GM21390 (cell line): ENCODE data around the gene FERMT1.
"Not testable (repeated sequence)": the region's sequence is repeated elsewhere in the genome, so short reads cannot be mapped to it uniquely, and the experiment has no call there.

Experiments used
- ATAC-seq: cut with Tn5 transposase; IDR thresholded peaks from one replicate; pipeline ENCODE4 v1.9.1; 2021; ENCODE audit not compliant: unreplicated experiment

FERMT1 gene

DNA sequence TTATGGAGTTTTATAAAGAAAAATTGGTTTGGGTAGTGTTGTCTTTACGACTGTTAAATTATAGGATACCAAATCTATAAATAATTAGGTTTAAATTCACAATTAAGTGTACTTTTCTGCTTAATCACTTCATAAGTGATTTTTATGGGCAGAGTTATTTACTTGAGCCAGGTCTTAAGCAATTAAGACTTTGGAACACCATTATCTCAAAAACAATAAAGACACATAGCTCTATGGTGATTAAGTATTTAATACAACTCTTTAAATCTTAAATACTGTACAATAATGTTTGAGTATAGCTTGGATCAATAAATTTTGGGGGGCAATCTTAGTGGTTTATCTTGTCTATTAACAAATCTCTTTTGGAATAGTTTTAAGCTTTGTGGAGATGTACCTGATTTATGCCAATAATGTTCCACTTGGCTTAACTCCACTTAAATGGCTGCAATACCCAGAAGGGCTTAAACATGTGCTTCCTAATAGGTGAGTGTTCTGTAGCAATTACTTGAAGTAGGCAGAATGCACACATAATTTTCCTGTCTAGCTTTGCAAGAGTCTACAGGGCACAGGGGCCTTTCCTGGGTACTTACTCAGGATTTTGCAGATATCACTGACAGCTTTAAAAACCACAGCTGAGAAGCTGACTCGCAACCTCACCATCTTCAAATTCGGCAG, 7.5 kb downstream of the FERMT1 start:
- no peak for ATAC-seq

DNA sequence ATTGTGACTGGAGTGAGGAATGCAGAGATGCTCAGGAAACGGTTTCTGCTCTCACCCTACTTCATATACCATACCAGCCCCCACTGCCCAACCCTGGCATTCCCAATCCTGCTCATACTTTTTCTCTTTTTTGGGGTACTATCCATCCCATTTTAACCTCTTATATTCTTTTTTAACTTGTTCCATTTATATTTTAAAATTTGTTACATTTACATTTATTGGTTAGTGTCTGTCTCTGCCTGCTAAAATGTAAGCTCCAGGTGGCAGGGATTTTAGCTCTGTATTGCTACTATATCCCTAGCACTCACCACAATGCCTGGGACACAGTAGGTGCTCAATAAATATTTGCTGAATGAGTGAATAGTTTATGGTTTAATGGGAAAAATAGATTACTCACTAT, 8.1 kb downstream of the FERMT1 start:
- ATAC-seq: no peak

DNA sequence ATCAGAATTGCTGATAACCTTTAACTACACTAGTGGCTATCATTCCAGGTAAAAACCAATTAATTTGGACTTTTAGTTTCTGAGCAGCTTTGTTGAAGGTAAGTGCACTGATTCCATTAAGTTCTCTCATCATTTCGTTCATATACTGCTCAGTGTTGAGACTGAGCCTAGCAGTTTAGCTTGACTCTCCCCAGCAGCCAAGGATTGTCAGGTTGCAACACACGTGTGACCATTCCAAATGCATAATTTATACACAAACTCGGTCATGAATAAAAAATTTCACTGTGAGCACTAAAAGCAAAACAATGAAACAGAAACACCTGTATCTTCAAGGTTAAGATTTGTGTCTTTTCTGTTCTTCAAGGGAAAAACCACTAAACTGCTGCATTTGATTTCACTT, 8.9 kb downstream of the FERMT1 start:
- ATAC-seq: no peak

DNA sequence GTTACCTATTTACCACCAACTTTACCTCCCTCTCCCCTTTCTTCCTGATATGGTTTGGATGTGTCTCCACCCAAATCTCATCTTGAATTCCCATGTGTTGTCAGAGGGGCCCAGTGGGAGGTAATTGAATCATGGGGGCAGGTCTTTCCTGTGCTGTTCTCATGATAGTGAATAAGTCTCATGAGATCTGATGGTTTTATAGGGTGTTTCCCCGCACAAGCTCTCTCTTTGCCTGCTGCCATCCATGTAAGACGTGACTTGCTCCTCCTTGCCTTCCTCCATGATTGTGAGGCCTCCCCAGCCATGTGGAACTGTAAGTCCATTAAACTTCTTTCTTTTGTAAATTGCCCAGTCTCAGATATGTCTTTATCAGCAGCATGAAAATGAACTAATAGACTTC, 9.9 kb downstream of the FERMT1 start:
- not testable (repeated sequence) for ATAC-seq

DNA sequence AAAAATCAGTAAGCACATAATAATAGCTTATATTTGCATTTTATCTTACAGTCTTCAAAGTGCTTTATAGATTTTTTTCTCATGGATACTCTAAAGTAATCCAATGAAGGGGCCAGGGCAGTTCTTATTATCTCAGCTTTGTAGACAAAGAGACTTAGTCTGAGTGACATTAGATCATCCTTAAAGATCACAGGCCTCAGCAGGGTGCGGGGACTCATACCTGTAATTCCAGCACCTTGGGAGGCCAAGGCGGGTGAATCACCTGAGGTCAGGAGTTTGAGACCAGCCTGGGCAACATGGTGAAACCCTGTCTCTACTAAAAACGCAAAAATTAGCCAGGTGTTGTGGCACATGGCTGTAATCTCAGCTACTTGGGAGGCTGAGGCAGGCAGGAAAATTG, 14.5 kb downstream of the FERMT1 start:
- ATAC-seq: no peak

DNA sequence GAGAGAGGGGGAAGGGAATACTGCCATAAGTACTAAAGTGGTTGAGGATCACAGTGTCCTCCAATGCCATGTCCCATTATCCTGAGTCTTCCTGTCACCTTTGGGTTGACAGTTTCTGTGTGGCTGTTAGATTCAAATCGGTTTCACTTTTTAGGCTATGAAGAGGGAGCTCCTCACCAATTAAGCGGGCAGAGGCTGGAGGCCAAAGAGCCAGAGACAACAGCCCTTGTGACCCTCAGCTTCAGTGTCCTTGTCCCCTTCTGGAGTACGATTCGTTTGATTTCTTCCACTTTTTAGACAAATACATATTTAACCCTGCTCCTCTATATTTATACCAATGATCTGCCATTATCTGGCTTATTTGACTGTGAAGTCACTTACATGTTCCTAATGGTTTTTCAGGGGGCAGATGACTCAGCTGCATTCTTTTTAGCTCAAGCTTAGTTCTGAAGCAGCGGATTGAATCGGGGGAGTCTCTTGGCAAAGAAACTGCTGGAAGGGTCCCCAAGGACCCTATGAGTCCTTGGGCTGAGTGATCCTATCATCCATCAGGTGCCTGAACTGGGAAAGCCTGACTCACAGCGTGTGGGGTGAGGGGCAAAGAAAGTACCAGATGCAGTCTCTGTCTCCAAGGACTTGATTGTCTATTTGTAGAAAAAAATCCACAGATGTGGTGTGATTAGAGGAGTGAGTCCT, 18.2 kb downstream of the FERMT1 start:
- ATAC-seq: no peak

DNA sequence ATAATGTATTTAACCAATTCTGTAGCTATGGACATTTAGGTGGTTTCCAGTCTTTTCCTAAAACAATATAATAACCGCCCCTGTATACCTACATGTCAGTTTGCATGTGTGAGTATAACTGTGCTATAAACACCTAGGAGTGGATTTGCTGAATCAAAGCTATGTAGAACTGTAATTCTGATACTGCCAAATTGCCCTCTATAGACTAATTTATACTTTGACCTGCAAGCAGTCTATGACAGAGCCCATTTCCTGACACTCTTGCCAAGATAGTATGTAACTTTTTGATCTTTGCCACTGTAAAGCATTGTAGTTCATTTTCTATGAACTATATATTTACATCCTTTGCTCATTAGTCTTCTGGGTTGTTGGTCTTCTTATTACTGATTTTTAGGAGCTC, 19.5 kb downstream of the FERMT1 start:
- no peak for ATAC-seq

DNA sequence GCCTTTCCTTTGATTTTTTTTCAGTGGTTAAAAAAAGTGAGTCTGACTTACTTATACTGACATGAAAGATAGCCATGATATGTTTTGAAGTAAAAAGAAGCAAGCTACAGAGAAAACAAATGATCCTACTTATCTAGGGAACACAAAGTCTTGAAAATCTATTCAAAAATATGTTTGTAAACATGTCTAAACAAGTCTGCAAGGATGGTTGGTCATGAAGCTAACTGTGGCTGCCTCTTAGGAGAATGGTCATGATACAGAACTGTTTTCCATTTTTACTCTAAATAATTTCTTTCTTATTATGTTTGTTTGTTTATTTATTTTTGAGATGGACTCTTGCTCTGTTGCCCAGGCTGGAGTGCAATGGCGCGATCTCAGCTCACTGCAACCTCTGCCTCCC, 21.5 kb downstream of the FERMT1 start:
- no peak for ATAC-seq

DNA sequence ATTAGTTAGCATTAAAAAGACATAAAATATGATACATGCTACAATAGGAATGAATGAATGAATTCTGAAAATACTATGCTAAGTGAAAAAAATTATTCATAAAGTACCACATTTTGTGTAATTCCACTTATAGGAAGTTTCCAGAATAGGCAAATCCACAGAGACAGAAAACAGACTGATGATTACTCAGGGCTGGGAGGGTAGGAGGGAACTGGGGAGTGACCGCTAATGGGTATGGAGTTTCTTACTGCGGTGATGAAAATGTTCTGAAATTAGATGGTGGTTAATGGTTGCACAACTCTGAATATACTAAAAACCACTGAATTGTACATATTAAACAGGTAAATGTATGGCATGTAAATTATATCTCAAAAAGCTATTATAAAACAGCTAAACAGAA, 22.6 kb downstream of the FERMT1 start:
- ATAC-seq: no peak

DNA sequence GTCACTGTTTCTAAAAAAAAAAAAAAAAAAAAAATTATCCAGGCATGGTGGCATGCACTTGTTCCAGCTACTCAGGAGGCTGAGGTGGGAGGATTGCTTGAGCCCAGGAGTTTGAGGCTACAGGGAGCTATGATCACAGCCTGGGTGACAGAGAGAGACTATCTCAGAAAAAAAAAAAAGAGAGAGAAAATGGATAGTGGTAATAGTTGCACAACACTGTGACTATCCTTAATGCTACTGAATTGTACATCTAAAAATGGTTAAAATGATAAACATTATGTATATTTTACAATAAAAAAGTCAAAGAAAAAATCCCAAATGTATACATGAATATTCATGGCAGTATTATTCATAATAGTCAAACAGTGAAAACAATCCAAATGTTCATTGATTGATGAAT, 23.0 kb downstream of the FERMT1 start:
- ATAC-seq: no peak

DNA sequence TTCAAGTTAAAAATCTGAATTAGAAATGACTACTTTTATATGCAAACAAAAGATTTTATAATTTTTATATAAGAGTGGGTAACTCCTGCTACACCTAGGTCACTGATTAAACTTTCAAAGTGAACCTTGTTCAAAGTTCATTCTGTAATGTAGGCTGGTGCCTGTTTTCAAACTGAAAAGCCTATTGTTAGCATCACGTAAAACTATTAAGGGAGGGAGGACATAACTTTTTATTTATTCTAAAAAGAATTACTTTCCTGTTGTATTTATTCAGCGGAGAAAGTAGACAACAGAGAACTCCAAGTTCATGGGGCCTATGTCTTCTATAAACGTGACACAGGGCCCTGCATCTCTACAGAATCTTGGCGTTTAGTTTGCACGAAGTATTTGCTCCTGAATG, 27.4 kb downstream of the FERMT1 start:
- no peak for ATAC-seq

DNA sequence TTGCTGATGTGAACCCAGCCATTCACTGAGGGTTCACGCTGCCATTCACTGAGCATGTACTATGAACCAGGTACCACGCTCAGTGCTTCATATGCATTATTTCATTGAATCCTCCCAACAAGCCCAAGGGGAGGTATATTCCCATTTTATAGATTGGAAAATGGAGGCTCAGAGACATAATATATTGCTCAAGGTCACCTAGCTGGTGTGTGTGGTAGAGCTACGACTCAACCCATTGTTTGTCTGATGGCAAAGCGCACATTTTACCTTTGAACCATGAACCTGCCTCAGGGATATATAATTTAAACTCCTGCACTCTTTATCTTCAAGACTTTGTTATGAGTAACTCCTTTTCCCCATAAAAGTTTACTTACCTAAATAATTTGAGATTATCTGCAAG, 28.3 kb downstream of the FERMT1 start:
- no peak for ATAC-seq

DNA sequence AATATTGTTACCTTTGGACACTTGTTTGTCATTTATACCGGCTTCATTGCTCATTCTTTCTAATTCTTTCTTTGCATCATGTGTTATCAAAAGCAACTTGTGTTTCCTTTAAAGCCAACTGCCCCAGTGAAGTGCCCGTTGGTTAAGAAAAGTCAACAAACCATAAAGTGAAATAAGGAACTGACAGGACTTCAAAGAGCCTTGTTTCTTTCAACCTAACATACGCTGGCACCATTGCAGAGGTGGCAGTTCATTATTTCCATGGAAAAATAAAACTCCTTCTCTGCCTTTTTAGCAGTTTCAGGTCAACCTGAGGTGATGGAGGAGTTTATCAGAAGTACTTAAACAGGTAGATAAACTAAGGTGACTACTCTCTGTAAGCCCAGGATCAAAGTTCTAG, 28.8 kb downstream of the FERMT1 start:
- no peak for ATAC-seq

DNA sequence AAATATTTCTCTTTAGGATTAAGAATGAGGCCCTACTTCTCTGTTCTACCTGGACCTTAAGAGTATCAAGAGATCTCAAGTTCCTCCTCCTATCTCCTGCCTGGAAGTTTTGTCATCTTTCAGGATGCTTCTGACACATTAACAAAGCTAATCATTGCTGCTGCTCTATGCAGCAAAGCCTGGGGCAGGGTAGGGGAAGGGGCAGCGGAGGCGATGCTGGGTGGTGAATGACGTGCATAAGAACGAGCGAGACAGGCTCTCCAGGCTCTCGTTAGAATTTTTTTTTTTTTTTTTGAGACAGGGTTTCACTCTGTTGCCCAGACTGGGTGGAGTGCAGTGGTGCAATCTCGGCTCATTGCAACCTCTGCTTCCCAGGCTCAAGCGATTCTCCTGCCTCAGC, 31.2 kb downstream of the FERMT1 start:
- no peak for ATAC-seq

DNA sequence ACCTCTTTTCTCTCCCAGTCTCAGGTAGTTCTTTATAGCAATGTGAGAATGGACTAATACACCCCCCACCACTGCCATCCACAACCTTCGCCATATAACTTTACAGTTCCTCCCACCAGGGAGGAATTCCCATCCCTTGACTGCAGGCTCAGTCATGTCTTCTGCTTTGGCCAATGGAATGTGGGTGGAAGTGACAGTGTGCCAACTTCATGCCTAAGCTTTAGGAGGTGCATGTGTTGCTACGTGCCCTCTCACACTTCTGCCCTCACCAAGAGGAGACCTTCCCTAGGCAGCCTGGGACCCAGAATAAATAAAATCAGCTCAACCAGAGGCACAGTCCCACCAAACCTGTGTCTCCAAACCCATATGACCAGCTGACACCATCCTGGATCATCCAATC, 36.0 kb downstream of the FERMT1 start:
- ATAC-seq: no peak

DNA sequence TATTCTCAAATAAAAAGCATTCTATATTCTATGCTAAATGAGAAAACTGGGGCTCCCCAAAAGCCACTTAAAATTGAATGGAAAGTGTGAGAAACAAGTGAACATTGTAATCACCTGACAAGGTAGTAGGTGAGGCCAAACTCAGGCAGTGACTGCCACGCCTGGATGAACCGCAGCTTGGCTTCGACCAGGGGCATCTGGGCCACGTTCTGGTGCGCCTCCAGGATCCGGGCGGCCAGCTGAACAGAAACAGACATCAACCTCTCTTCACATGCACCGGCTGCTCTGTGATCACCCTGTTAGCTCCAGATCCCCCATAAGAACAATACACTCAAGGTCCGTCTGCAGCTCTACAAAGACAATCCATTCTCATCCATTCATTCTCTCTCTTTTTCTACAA, 38.9 kb downstream of the FERMT1 start:
- ATAC-seq: no peak

DNA sequence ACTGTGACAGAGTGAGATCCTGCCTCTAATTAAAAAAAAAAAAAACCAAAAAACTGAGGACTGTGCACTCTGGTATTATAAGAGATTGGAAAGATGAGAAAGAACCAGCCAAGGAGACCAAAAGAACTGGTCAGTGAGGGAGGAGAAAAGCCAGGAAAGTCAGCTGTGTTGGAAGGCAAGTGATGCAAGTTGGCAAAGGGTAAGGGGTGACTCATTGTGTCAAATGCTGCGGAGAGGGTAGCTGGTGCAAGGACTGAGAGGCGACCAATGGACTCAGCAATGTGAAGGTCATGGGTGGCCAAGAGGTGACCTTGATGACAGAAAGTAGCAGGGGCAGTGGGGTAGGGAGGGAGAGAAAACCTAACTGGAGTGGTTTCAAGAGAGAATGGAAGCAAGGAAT, 41.6 kb downstream of the FERMT1 start:
- ATAC-seq: no peak

DNA sequence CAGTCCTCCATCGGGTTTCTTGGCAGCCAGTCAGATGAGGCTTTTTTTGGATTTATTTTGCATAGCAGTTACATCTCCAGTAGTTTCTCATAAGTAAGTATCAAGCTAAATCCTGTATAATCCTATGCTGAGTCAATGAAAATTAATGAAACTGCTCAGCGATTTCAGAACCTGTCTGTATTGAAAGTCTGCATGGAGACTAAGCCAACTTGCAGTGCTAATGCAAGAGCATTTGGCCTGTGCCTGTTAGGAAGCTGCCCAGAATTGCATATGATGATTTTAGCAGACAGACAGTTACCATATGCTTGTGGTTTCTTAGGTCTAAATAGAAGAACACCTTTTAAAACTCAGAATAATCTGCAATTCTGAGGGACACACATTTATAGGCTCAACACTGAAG, 43.8 kb downstream of the FERMT1 start:
- no peak for ATAC-seq

DNA sequence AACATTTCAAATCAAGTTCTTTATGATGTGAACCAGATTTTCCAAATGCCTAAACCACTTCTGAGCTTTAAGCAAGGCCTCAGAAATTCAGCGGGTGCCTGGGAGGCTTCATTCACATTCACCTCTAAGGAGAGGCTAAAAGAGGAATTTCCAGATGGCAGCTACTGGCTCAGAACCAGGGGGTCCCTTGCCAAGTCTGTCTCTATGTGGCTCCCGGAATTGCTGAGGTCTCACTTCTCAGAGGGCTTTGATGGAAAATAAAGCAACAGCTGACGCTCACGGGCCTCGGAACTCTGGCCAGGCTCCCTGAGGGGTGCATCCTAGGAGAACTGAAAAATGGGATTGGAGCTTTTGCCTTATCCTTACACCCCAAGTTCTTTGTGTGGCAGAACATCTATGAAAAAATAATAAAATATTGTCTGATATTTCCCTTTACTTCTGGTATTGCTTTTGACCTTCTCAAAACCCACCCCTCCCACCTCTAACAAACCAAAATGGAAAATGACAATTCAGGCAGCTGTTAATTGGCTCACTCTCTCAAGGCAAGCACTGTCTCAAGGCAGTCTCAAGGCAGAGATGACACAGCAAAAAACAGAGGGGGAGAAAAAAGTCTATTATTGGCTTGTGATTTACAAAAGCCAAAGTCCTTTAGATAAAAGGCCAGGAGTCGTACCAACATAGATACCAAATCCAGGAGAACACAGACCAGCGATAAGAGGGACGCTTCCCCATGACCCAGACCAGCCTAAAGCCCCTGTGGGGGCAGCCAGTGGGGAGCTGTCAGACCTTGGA, 47.2 kb downstream of the FERMT1 start:
- no peak for ATAC-seq

DNA sequence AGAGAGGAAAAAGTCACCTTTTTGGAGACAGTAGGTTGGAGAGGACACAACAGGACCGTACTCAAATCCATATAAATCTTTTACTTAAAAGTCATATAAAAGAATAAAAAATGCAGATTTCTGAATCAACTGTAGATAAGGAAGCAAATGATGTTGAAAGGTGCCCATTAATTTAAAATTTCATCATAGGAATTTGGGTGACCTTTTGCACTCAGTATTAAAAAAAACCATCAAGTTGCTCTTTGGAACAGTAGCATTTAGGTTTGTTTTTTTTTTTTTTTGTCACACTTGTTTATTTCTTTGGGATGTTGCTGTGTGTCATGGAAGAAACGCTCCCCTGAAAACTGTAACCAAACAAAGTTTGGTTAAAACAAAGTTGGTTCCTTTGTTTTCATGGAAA, 48.0 kb downstream of the FERMT1 start:
- ATAC-seq: no peak

DNA sequence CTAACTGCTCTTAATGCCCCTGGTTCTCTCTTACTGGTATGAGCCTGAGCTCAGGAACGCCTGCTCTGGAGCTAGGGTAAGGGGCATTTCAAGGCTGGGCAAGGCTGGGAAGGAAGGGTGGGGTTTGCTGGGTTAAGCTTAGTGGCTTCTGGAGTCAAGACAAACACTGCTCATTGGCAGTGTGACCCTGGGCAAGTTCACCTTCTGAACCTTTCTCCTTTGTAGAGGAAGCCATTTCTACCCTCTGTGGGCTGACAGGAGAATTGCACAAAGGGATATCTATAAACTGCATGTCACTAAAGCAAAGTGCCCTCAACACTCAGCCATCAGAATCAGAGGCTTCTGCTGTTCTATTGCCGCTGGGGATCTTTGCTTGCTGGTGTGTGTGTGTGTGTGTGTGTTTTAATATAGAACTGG, 48.7 kb downstream of the FERMT1 start:
- ATAC-seq: no peak
